AG08396 (cell line): ENCODE results near the gene TBX18.
A peak's percentile ranks its signal among the peaks of the same experiment; 100 is the strongest.

Source experiments
- DNase-seq: peaks from one replicate; pipeline ENCODE4 v3.0.0; 2012; ENCODE audit warnings: low spot score, mixed read lengths

TBX18 gene

DNA sequence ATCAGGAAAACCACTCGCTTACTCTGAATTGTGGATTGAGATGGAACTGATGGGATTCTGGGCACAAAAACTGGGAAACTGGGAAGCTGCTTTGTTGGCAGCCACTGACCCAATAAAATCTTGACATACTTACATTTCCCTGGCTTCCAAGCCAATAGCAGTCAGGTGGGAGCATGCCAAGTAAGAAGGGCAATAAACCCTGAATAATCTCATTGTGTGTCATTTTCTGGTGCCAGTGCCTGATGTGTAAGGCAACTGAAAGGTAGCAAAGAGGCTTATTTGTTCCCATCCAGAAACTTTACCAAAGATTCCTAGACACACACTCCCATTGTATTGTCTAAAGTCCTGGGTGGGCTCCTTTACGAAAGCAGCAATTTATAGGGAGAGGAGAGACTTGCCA, 93.2 kb downstream of the TBX18 start:
- no peak for DNase-seq

GRCh38 chr6:84669945-84670344, 94.5 kb downstream of the TBX18 start:
- no peak for DNase-seq

GRCh38 chr6:84667252-84668213, 96.9 kb downstream of the TBX18 start:
- DNase-seq: no peak

- DNase-seq: no peak
Observed at GRCh38 chr6:84665401-84665800, 99.0 kb downstream of the TBX18 start.

- DNase-seq: no peak
Observed at GRCh38 chr6:84663866-84664265, 100.5 kb downstream of the TBX18 start.

DNA sequence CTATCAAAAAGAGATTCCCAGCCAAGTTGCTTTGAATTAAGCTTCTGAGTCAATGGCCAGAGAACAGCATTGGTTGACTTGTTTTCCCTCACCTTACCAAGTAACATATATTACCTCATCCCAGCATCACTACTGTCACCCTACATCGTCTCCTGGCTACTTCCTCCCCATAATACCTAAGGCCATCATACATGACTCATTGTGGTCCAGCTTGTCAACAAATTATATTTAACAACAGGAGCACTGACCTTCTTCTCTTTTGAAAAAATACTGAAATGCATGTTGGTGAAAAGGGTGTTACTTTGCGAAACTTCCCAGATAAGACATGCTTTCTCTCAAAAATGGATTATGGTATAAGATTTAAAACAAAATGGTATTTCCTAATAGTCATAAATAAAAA, 106.9 kb downstream of the TBX18 start:
- DNase-seq: no peak

- no peak for DNase-seq
Observed at GRCh38 chr6:84657025-84657424, 107.4 kb downstream of the TBX18 start.

GRCh38 chr6:84653027-84653551, 111.3 kb downstream of the TBX18 start:
- no peak for DNase-seq

DNA sequence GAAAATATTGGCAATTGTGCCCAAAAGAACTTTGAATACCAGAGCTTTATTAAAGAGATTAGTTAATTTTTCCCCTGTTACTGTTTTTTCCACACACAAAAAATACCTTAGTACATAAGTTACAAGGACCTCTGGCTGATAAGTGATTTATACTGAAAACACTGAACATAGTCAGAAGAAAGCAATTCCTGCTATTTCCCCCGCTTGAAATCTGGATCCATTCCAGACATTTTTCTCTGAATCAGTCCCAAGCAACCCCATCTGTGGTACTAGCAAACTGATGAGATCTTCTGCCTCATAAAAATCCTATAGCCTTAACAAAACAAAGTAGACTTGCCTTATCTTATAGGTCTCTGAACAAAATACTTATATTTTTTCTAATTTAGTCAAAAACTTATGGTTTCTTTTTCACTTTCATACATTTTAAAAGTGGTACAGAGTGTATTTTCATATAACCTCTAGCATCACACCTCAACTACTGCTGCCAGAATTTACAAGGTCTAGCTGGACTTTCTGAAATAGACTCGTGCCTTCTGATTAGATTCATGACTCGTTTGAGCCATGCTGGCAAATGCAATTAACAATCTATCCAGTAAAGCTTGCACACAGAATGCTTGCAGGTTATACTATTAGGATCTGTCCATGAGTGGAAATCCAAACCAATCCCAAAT, 111.9 kb downstream of the TBX18 start:
- DNase-seq: peak; percentile 55

DNA sequence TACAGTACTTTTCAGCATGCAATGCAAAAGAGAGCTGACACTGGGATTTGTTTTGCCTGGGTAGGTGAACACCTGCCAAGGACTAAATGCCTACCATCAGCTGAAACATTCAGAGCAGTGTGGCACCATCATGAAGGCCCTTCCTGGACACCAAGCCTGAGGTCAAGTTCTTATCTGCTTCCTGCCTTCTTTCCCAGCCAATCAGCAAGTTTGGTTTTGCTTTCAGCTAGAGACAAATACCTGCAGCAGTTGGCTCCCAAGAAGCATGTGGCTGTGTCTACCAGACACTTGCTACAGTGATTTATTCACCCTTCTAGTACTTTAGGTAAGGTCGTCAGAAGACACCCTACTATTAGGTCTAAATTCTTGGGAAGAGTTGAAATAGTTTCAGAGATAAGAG, 112.8 kb downstream of the TBX18 start:
- DNase-seq: no peak

DNA sequence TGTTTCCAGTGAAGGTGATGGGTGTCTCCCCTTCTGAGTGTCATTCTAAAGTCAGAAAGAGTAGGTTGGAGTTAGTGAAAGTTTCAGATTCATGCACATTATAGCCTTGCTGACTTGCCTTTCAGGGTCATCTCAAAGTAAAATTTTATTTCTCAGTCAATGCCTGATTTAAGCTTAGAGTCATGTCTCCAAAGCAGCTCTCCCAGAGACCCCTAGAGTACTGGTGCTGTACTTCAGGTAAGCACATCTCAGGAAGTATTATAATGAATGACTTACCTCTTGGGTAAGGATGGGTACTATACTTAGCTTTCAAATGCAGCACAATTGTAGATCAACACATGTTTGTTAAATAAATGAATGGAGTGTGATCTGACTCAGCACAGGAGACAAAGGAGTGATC, 116.0 kb downstream of the TBX18 start:
- DNase-seq: no peak

- no peak for DNase-seq
Observed at GRCh38 chr6:84645563-84646266, 118.7 kb downstream of the TBX18 start.

DNA sequence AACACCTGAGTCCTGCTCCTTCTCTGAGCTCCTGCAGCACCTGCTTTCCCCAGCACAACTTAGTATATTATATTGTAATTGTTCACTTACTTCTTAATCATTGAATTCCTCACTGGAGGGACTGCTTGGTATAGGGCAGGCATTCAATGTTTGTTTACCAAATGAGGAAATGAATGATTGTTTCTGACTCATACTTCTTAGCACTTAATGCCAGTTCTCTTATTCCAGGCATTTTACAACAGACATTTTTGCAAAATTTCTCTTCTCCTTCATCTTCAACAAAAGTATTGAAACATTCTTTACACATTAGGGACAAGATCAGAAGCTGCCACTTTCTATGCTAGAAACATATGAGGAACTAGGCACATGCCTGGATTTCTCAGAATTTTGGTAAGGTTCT, 119.4 kb downstream of the TBX18 start:
- peak; percentile 14 for DNase-seq

DNA sequence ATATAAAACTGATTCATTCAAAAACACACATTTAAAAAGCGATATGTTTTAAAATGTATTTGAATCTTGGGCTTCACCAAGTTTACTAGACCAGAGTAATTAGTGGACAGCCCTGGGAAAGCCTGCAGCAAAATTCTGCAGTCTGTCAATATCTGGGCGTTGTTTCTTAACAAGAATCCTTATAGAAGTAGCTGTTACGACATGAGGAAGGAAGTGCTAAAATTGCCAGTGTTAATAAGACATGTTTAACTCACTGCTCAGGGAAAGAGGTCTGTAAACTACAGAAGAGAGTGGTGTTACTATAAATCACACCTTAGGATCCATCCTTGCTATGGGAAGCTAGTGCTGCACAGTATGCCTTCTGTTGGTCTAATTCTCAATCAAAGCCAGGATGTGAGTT, 120.6 kb downstream of the TBX18 start:
- no peak for DNase-seq

DNA sequence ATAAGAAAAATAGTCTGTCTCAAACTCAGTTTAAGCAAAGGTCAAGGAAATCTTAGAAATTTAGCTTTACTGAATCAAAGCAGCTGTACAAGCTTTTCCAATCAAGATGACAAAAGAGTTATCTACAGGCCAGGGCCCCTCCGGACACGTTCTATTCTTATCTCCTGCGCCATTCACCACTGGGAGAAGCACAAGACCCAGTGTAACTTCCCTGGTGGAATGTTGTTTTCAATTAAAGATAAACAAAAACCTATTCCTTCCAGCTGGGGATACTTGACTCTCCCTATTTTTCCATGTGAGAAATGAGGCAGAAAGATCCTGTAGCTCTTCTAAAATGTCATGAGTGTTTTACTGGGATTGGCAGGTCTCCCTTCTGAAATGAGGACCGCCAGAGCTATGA, 123.3 kb downstream of the TBX18 start:
- DNase-seq: no peak

GRCh38 chr6:84639396-84639795, 125.0 kb downstream of the TBX18 start:
- no peak for DNase-seq

DNA sequence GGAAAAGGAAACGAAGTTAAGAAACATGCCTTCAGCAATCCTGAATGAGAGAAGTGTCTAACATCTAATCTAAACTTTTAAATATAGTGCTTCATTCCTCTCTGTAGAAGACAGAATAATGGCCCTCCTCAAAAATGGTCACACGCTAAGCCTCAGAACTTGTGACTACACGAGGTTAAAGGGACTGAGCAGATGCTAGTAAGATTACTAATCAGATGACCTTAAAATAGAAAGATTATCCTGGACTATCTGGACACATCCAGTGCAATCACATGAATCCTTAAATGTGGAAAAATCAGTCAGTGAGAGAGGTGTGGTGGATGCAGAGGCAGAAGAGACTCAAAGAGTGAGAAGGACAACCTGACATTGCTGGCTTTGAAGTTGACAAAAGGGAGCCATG, 126.1 kb downstream of the TBX18 start:
- DNase-seq: no peak
